MM.1S (cell line): ENCODE data around the gene BCAT1.

Experiments used
- DNase-seq: peaks from one replicate; pipeline ENCODE4 v3.0.0-alpha.2; 2015
- H2AFZ ChIP-seq: fragments of 300-600 bp; sonication (generic); 2 replicates; pipeline ENCODE4 v1.6.0; 2016; ENCODE audit warnings: antibody characterized with exemption, low read length
- H3F3A ChIP-seq: fragments of 300-600 bp; sonication (generic); 2 replicates; pipeline ENCODE4 v1.6.1; 2016; ENCODE audit warnings: mild to moderate bottlenecking, antibody characterized with exemption, low read length, moderate library complexity, mixed read lengths; ENCODE audit not compliant: insufficient read depth
- H3K27ac ChIP-seq: fragments of 300-600 bp; sonication (generic); 2 replicates; pipeline ENCODE4 v1.5.1; 2016; ENCODE audit warnings: mild to moderate bottlenecking, low read length
- H3K27me3 ChIP-seq: fragments of 300-600 bp; sonication (generic); replicated peaks from 2 replicates; pipeline ENCODE4 v1.6.0; 2016; ENCODE audit warnings: low read length; ENCODE audit not compliant: insufficient read depth
- H3K36me3 ChIP-seq: fragments of 300-600 bp; sonication (generic); replicated peaks from 2 replicates; pipeline ENCODE4 v1.6.1; 2016; ENCODE audit warnings: mild to moderate bottlenecking, low read length, mixed read lengths; ENCODE audit not compliant: insufficient read depth
- H3K4me1 ChIP-seq: fragments of 300-600 bp; sonication (generic); 2 replicates; pipeline ENCODE4 v1.6.1; 2016; ENCODE audit warnings: low read length, mixed read lengths
- H3K4me2 ChIP-seq: fragments of 300-600 bp; sonication (generic); 2 replicates; pipeline ENCODE4 v1.6.0; 2016; ENCODE audit warnings: low read depth, low read length
- H3K4me3 ChIP-seq: fragments of 300-600 bp; sonication (generic); 2 replicates; pipeline ENCODE4 v1.5.1; 2016; ENCODE audit warnings: low read length, mixed read lengths
- H3K79me2 ChIP-seq: fragments of 300-600 bp; sonication (generic); 2 replicates; pipeline ENCODE4 v1.6.1; 2016; ENCODE audit warnings: mixed run types, low read length, mixed read lengths
- H3K9ac ChIP-seq: fragments of 300-600 bp; sonication (generic); 2 replicates; pipeline ENCODE4 v1.6.1; 2016; ENCODE audit warnings: low read length, mixed read lengths
- H3K9me2 ChIP-seq: fragments of 300-600 bp; sonication (generic); replicated peaks from 2 replicates; pipeline ENCODE4 v1.6.1; 2016; ENCODE audit warnings: mild to moderate bottlenecking, low read length, mixed read lengths; ENCODE audit not compliant: insufficient read depth
- H3K9me3 ChIP-seq: fragments of 300-600 bp; sonication (generic); replicated peaks from 2 replicates; pipeline ENCODE4 v1.6.1; 2016; ENCODE audit warnings: mild to moderate bottlenecking, low read length, mixed read lengths; ENCODE audit not compliant: insufficient read depth
- H4K20me1 ChIP-seq: fragments of 300-600 bp; sonication (generic); 2 replicates; pipeline ENCODE4 v1.6.1; 2016; ENCODE audit warnings: mild to moderate bottlenecking, low read length, moderate library complexity, mixed read lengths; ENCODE audit not compliant: insufficient read depth
- EZH2 ChIP-seq: fragments of 300-600 bp; sonication (generic); optimal IDR thresholded peaks from 2 replicates; pipeline ENCODE3; 2017; ENCODE audit warnings: low read depth, mild to moderate bottlenecking, antibody characterized with exemption, low read length, mixed read lengths
- EZH2phosphoT487 ChIP-seq: fragments of 300-600 bp; sonication (generic); IDR thresholded peaks from 2 replicates; pipeline ENCODE4 v1.6.1; 2018; ENCODE audit warnings: antibody characterized with exemption, low read length
- TF ChIP-seq, protein P1 (sequence below): fragments of 300-600 bp; sonication (generic); IDR thresholded peaks from 2 replicates; pipeline ENCODE4 v1.5.1; 2016; ENCODE audit warnings: antibody characterized with exemption, low read length, mixed read lengths

The BCAT1 gene

DNA sequence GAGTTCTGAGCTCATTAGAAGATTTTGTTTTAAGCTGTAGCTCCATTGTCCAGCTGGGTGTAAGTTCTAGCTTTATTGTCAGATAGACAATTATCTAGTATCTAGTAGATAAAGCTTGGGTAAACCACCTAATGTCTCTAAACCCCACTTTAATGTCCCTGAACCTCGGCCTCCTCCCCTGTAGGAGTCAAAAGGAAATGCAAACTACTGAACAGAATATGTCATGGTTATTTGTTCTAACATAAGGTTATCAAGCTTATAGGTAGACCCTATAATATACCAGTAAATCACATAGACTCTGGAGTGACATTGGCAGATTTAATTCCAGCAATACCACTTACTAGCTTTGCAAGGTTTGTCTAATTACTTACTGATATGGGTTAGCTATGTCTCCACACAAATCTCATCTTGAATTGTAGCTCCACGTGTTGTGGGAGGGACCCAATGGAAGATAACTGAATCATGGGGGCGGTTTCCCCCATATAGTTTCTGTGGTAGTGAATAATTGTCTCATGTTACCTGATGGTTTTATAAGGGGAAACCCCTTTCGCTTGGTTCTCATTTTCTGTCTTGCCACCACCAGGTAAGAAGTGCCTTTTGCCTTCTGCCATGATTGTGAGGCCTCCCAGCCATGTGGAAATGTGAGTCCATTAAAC lies 29.4 kb downstream of the BCAT1 start:
- H2AFZ ChIP-seq = no peak overlapping the region
- no peak overlapping the region for H3K4me2 ChIP-seq
- no peak overlapping the region for H3K4me3 ChIP-seq
- TF ChIP-seq EZH2 = no peak
- TF ChIP-seq, protein P1, sequence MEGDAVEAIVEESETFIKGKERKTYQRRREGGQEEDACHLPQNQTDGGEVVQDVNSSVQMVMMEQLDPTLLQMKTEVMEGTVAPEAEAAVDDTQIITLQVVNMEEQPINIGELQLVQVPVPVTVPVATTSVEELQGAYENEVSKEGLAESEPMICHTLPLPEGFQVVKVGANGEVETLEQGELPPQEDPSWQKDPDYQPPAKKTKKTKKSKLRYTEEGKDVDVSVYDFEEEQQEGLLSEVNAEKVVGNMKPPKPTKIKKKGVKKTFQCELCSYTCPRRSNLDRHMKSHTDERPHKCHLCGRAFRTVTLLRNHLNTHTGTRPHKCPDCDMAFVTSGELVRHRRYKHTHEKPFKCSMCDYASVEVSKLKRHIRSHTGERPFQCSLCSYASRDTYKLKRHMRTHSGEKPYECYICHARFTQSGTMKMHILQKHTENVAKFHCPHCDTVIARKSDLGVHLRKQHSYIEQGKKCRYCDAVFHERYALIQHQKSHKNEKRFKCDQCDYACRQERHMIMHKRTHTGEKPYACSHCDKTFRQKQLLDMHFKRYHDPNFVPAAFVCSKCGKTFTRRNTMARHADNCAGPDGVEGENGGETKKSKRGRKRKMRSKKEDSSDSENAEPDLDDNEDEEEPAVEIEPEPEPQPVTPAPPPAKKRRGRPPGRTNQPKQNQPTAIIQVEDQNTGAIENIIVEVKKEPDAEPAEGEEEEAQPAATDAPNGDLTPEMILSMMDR = no peak
- TF ChIP-seq EZH2phosphoT487 = no peak
- H4K20me1 ChIP-seq = no peaks in the 10 kb centered on the region
- H3F3A ChIP-seq = no peaks in the 10 kb centered on the region
- H3K9me2 ChIP-seq = no peaks in the 10 kb centered on the region
- H3K79me2 ChIP-seq = no peaks in the 10 kb centered on the region
- no peak for DNase-seq
- H3K36me3 ChIP-seq = no peaks in the 10 kb centered on the region
- H3K27me3 ChIP-seq = no peaks in the 10 kb centered on the region
- no peaks in the 10 kb centered on the region for H3K4me1 ChIP-seq
- H3K9ac ChIP-seq = no peak overlapping the region
- no peaks in the 10 kb centered on the region for H3K9me3 ChIP-seq
- no peak overlapping the region for H3K27ac ChIP-seq

DNA sequence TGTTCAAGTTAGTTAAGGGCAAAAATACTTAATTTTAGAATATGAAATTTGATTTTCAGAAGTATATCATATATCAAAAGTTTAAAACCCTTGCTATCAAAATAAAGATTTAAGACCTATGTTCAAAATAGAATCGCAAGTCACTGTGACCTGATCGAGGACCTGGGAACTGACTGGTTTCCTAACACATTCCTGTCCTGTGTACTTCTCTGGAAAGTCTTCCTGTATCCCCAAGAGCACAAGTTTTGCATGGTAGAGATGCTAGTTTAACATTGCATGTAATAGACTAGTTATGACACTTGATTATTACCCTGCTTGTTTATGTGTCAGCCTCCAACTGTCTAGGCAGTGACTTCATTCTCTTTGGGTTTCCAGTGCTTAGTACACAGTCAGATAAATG lies 30.3 kb downstream of the BCAT1 start:
- Histone ChIP-seq H3K27me3 (no peaks in the 10 kb centered on the region), H3K9me2 (no peaks in the 10 kb centered on the region), H3K79me2 (no peaks in the 10 kb centered on the region), H3K4me3 (no peak overlapping the region), H3K9ac (no peak overlapping the region), H2AFZ (no peak overlapping the region), H3K36me3 (no peaks in the 10 kb centered on the region), H3K27ac (no peak overlapping the region), H3F3A (no peaks in the 10 kb centered on the region), H3K4me1 (no peaks in the 10 kb centered on the region), H3K9me3 (no peaks in the 10 kb centered on the region), H3K4me2 (no peak overlapping the region), H4K20me1 (no peaks in the 10 kb centered on the region)
- DNase-seq = no peak
- TF ChIP-seq EZH2 = no peak
- TF ChIP-seq, protein P1 = no peak
- TF ChIP-seq EZH2phosphoT487 = no peak

- DNase-seq = no peak
- TF ChIP-seq EZH2phosphoT487 (no peak), EZH2 (no peak)
- TF ChIP-seq, protein P1 = no peak
- Histone ChIP-seq H3K4me2 (no peak overlapping the region), H3K36me3 (no peaks in the 10 kb centered on the region), H3K4me1 (no peaks in the 10 kb centered on the region), H3K79me2 (no peaks in the 10 kb centered on the region), H3K4me3 (no peak overlapping the region), H3F3A (no peaks in the 10 kb centered on the region), H3K27me3 (no peaks in the 10 kb centered on the region), H4K20me1 (no peaks in the 10 kb centered on the region), H3K27ac (no peak overlapping the region), H3K9ac (no peak overlapping the region), H2AFZ (no peak overlapping the region), H3K9me3 (no peaks in the 10 kb centered on the region), H3K9me2 (no peaks in the 10 kb centered on the region)
Measured at GRCh38 chr12:24915501-24915900, 33.4 kb downstream of the BCAT1 start.
